ENCODE data around the gene ONECUT3.

The ONECUT3 gene

DNA sequence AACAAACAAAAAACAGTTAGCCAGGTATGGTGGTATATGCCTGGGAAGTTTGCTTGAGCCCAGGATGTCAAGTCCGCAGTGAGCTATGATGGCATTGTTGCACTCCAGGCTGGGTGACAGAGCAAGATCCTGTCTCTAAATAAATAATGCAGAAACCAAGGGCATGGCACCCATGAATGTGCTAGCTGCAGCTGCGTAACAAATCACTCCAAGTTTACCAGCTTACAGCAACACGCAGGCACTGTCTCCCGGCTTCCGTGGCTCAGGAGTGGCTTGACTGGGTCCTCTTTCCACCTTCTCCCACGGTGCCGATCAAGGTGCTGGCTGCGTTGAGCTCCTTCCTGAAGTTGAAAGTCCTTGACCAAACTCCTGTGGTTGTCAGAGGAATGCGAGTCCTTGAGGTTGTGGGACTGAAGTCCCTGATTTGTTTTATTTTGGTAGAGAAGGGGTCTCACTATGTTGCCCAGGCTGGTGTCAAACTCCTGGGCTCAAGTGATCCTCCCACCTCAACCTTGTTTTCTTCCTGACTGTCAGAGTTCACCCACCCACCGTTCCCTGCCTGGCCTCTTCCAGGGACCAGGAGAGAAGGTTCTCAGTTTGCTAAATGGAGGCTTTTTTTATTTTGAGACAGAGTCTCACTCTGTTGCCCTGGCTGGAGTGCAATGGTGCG, 13.2 kb upstream of the ONECUT3 start:
- DNase-seq (ENCODE audit: low read depth) = no peak

DNA sequence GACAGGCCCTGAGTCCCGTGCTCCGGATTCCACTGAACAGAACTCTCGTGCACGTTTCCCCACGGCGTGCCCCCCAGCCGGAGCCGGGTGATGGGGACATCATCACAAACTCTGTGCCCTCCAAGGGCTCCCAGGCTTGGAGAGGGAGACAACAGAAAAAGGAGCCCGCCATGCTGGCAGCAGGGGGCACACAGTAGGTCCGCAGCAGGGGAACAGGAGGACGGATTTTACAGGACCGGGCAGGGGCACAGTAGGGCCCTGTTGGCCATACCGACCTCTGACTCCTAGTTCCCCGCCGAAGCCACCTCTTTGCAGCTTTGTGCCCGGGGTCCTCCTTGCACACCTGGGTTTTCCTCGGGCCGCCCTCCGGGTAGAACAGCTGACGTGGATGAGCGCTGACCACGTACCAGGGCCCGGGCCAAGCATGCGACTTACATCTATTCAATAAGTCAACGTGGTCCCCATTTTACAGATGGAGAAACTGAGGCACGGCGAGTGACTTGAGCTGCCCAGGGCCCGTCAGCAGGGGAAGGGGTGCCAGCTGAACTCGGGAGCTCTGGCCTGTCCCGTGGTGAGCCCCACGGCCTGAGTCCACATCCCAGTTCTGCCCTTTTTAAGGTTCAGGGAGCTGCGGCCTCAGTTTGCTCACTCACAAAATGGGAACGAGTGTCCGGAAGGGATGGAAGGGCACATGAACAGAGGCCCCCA, 10.2 kb upstream of the ONECUT3 start:
- no peak for DNase-seq (ENCODE audit: low read depth)

DNA sequence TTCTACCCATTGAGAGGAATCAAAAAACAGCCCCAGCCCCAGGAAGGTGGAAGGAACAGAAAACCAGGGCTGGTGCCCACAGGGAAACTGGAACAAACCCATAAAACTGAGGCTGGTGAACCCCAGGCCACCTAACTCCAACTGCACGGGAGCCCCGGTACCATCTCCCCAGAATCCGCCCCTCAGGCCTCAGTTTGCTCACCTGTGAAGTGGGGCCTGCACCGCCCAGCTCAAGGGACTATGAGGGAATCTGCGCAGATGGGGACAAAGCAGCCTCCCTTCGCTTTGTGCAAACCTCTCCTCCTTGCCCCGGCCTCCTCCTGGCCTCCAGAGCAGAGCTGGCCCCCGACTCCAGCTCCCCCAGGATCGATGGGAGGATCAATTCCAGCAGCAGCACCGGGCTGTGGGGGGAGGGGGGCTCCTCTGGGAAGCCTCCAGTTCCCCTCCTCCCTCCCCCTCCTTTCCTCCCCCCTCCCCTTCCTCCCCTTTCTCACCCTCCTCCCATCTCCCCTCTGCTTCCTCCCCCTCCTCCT, 9.1 kb upstream of the ONECUT3 start:
- no peak for DNase-seq (ENCODE audit: low read depth)

DNA sequence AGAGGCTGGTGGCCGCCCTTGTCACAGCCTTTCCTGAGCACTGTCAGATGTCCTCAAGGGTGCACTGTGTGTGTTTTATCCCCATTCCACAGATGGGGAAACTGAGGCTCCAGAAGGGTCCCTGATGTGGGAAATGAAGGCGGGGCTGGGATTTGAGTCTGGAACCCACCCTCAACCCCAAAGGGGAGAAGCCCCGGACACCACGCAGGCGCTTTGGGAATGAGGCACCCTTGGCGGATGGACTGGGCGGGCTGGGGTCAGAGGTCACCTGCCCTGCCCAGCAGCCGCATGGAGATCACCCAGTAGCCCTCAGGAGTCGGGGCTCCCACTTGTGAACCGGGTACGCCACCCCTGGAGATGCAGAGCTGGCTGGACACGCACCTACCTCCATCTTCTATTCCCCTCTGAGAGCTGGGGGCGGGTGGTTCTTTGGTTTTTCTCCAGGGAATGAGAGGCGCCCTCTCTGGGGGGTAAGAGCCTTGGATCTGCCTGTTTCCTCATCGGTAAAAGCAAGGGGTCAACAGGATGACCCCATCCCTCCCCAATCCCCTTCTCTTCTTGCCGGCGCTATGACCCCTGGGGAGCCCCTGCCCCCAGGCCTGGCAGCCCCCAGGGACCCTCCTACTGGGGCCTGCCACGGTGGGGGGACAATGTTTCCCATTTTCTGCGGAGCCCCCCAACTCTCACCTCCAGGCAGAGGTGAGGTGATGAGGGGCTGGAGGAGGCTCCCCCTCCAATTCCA, 8.3 kb upstream of the ONECUT3 start:
- DNase-seq (ENCODE audit: low read depth) = no peak

DNA sequence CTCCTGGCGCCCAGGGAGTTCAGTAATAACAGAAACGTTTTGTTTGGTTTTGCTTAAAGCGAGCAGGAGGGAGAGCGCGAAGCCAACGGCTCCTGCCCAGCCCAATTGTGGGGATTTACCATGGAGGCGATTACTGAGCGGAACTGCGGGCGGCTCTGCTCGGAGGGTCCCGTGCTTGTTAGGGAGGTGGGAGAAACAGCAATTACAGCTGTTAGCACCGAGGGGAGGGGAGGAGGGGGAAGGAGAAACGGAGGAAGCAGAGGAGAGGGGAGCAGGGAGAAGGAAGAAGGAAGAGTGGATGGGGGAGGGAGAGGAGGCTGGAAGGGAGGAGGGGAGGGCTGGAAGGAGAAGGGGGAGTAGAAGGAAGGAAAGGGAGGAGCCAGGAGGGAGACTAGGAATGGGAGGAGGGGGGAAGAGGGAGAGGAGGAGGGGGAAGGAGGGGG, 7.7 kb upstream of the ONECUT3 start:
- no peak for DNase-seq (ENCODE audit: low read depth)

DNA sequence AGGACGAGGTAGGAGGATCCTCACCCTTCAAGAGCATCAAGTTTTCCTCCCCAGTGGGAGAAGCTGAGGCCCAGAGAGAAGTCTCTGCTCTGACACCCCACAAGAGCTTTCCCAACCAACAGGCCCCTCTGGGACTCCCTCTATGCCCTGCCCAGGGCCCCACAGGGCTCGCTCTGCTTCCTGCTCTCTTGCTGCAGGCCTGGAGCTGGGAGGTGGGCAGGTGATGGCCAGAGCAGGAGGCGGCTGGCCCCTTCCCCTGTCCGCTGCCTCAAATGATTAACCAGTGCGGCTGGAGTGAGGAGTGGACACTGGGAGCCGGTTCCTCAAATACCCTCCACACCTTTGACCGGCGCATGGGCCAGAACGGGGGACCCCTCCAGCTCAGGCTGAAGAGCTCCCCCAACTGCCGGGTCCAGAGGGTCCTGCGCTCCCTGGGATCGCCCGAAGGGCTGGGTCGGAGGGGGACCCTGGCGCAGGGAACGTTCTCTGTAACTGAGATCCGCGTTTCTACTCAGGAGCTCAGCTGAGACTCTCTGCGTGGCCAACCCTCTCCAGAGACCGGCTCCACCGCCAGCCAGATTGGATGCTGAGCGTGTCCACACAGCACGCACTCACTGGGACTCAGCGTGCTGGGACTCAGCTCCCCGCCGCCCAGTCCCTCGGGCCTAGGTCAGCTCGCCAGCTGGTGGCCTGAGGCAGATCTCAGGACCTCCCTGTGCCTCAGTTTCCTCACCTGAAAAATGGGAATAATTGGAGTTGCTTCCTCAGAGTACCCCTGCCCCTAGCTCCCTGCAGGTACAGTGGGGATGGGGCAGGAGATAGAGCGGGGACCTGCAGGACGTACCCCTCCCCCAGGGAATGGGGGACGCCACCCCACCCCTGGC, 6.7 kb upstream of the ONECUT3 start:
- no peak for DNase-seq (ENCODE audit: low read depth)

DNA sequence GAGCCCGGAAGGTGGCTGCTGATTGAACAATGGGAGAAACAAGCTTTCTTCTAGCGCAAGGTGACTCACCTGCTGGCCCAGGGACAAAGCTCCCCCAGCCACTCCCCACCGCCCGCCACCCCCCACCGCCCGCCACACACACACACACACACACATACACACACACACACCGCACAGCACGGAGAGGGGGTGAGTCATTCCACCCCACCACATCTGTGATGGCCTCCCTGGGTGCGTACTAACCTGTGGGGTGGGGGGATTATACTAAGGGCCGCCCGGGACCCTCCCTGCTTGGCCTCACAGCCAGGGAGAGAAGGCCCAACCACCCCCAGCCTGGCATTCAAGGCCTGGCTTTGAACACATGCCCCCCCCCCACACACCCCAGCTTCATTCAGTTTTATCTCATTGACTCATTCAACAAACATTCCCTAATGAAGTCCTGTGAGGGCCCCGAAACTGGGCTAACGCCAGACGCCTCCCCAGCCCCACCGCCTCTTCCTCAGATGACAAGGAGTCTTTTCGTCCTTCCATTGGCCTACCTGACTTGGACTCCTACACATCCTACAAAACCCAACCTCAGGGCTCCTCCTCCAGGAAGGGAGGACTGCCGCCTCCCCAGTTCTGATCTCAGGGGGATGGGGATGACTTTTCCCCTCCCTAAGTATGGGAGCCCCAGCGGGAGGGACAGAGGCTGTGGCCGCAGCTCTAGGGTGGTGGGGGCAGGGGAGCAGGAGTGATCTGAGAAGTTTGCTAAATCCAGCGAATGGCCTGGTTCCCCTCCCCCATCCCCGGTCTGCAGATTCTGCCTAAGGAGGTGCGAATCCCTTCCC, 5.8 kb upstream of the ONECUT3 start:
- peak; percentile 1 for DNase-seq (ENCODE audit: low read depth)

DNA sequence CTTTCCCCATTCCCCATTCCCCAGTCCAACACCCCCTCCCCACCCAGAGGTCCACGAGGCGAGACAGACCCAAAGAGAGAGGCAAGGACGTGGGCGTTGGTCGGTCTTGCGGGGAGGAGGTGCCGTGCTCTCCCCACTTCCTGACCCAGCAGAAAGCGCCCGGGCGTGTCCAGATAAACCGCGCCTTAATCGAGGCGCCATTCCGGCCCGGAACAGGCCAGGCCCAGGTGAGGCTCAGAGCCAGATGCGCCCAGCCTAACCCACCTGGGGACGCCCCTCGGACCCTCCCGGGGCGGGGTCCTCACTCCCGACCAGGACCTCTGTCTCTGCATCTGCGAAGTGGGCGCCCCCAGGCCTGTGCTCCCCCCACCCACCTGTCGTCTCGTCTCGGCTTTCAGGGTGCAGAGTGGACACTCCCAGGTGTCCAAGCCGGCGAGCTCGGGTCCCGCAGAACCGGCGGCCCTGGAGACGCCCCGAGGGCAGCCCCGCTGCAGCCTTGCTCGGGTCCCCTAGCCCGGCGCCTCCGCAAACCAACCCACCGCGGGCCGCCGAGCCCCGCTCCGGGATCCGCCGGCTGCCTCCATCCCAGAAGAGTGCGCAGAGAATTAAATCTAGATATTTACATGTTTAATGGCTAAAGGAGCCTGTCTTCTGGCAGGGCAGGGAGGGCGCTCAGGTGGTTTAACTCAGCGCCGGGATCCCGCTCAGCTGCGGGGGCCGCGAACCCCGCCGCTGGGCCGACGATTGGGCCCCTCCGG, 5.0 kb upstream of the ONECUT3 start:
- DNase-seq (ENCODE audit: low read depth) = no peak

DNA sequence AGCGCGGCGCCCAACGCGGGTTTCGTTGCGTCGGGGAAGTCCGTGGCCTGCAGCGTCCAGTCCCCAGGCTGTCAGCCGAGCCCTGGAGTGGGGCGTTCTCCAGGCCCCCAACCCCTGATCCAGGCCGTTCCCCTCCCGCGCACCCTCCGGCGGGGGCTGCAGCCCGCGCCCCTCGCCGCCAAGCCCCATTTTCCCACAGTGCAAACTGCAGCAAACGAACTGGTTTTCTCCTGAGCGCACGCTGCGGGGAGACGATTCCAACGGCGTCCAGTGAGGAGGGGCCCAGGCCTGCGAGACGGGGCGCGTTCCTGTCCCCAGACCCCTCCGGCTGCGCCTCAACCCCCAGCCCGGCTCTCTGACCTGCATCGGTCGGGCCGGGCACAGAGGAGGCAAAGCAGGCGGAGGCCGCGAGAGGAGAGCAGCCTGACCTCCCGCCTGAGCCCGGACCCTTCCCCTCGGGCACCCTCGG, 4.4 kb upstream of the ONECUT3 start:
- no peak for DNase-seq (ENCODE audit: low read depth)

DNA sequence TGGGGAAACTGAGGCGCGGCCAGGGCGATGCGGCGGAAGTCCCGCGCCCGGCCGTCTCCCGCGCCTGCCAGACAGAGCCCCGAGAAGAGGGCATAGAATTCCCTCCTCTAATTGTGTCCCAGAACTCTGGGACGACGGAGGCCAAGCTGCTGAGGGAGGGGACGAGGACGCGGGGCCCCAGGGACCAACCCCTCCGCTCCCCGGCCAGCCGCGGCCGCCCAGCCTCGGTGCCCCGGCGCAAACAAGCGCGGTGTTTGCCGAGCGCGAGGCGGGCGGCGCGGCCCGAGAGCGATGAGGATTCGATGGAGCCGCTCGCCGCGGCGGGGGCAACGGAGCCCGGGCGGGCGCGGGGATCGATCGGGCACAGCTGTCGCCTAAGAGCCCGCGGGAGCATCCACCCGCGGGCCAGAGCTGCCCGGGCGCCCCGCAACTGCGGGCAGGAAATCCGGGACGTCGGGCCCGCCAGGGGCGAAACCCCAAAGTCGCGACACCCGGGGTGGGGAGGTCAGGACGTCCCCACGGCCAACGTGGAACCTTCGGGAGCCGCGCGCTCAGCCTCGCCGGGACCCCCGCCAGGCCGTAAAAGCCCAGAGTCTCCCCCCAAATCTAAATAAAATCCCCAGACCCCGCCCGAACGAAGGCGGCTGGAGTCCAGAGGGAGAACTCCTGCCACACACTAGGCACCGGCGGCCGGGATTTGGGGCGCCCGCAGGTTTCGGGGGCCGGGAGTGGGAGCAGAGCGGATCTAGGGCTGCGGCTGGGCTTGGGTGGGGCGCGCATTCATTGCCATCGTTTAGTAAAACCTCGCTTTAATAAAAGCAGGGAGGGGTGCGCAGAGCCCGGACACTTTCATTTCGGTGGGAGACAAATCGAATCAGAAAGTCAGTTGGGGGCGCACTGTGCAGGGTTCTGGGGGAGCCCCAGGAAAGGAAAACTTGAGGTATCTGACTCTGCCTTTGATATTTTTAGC, 3.6 kb upstream of the ONECUT3 start:
- no peak for DNase-seq (ENCODE audit: low read depth)

DNA sequence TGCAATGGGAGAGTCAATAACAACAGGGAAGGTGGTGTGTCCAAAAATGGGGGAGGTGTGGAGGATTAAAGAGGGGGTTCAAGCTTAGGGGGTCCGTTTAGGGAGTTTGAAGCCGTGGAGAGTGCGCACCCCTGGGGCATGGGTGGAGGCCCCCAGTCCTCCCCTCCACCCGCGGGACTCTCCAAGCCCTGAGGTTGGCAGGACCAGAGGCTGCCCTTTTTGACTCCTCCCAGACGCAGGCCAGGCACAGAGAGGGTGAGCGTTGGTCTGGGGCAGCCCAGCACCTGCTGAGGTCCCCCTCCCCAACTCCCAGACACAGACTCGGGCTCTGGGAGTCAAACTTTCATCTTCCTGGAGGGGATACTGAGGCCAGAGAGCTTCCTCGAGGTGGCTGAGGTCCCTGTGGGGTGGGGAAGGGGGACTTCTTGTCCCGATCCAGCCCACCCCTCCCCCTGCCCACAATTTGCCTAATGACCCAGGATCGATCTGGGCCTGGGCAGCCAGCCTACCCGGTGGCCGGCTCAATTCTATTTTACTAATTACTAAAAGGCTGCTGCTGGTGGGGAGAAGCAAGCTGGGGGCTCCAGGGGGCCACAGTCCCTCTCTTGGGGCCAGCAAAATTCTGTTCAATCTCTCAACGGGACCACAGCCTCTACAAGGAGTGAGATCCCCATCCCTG, 2.8 kb upstream of the ONECUT3 start:
- DNase-seq (ENCODE audit: low read depth) = no peak

DNA sequence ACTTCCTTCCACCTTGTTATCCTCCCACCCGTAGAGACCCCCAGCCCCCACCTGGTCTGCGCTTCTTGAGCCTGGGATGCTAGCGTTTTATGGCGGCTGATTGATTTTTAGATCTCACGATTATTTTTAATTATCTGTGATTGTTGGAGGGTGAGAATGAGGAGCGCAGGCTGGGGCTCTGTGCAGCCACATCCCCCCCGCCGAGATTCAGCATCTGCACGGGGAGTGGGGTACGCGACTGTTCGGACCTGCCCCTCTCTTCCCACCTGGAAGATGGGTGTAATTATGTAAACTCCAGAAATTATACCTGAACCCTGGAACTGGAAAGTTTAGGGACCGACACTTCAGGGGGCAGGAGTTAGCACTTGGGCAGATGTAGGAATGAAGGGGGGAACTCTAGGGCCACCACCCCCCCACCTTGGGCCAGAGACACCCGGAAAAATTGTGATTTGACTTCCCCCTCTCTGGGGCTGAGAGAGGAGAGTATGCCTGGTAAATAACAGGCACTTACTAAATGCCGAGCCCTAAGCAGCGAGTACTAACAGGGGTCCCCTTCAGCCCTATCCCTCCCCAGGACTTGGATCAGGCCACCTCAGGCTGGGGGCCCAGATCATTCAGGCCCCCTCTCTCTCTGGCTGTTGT, 1.8 kb upstream of the ONECUT3 start:
- no peak for DNase-seq (ENCODE audit: low read depth)

DNA sequence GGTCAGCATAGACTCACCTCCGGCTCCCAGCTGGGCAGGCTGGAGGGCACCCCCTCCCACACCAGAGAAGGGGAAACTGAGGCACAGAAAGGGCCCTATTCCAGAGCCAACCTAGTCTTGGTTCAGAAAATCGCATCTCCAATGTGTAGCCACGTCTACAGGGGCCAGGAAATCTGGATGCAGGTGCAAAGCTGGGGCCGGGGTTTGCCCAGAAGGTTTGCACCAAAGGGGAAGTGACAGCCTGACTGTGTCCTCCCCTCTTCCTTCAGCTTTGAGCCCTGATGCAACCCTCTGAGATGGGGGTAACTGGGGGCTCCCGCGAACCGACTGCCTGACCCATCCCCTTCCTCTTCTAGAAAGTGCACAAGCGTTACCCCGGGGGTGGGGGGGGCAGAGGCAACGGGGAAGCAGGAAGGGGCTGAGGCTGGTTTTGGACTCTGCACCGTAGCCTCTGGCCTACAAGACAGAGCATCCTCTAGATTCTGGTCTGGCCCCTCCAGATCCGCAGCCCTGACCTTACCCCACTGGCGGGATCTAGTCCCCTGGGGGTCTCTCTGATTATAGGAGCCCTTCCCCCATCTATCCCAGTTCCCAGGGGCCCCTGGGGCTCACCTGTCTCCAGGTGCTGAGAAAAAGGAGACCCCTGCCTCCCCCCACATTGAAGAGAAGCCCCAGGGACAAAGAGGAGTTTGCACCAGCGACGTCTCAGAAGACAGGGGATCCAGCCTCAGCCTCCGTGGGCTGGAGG, 1.1 kb upstream of the ONECUT3 start:
- DNase-seq (ENCODE audit: low read depth) = no peak

DNA sequence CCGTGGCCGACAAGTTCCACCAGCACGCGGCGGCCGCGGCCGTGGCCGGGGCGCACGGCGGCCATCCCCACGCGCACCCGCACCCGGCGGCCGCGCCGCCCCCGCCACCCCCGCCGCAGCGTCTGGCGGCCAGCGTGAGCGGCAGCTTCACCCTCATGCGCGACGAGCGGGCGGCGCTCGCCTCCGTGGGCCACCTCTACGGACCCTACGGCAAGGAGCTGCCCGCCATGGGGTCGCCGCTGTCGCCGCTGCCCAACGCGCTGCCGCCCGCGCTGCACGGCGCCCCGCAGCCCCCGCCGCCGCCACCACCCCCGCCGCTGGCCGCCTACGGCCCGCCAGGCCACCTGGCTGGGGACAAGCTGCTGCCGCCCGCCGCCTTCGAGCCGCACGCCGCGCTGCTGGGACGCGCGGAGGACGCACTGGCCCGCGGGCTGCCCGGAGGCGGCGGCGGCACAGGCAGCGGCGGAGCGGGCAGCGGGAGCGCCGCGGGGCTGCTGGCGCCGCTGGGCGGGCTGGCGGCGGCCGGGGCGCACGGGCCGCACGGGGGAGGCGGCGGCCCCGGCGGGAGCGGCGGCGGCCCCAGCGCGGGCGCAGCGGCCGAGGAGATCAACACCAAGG, 821 bp downstream of the ONECUT3 start:
- DNase-seq (ENCODE audit: low read depth) = no peak

DNA sequence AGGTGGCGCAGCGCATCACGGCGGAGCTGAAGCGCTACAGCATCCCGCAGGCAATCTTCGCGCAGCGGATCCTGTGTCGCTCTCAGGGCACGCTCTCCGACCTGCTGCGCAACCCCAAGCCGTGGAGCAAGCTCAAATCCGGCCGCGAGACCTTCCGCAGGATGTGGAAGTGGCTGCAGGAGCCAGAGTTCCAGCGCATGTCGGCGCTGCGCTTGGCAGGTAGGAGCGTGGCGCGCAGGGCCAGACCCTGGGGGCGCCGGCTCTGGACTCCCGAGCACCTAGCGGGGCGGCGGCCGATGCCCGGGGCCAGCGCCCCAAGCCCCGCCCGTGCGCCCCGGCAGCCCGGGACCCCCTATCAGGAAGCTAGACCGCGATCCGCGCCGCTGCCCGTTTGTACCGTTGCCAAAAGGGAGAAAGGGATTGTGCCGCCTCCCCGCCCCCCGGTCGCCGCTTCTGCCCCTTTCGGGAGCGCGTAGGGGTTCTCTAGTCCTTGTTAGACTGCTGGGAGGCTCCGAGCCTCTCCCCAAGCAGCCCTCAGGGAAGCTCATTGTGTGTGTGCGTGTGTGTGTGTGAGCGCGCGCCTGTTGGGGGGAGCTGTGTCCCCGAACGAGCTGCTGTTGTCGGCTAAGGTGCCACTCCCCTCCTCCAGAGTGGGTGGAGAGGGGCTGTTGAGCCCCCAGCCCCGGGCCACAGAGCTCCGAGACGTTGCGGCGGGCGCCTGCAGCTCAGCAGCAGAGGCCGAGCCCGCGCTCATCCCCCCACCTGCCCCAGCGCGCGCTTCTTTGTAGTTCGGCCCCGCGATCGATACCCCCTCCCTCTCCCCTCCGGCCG, 1.5 kb downstream of the ONECUT3 start:
- DNase-seq (ENCODE audit: low read depth) = no peak
